Lower leg skin (tissue), 4 donors: ENCODE results near the gene OPRM1. TPM values are rescaled to one million over a fixed set of nuclear protein-coding genes. Genes with fewer than 3 reads are reported as not detected.
A peak's percentile ranks its signal among the peaks of the same experiment; 100 is the strongest.

Experiments
- DNase-seq, 2 donors: peaks; one replicate each; pipeline ENCODE4 v3.0.0-alpha.2; 2019; ENCODE audit warnings: low spot score in 2 of 2
- H3K4me3 ChIP-seq: fragments of 200-600 bp; sonication (generic); 2 replicates; pipeline ENCODE4 v1.5.1; 2017; ENCODE audit warnings: mild to moderate bottlenecking, low read depth; ENCODE audit not compliant: poor library complexity, severe bottlenecking
- CTCF ChIP-seq, 3 donors: fragments of 450-650 bp; IDR thresholded peaks; one replicate each; pipeline ENCODE4 v1.5.1; 2016; ENCODE audit warnings: antibody characterized with exemption in 3 of 3, mild to moderate bottlenecking in 3 of 3, moderate library complexity in 2 of 3
- POLR2A ChIP-seq, 2 donors: fragments of 450-650 bp; IDR thresholded peaks; one replicate each; pipeline ENCODE4 v1.6.1; 2016 to 2017; ENCODE audit warnings: antibody characterized with exemption in 2 of 2, mild to moderate bottlenecking in 1 of 2, moderate library complexity in 1 of 2
- WGBS, 2 donors: methylation state at CpG; one replicate each; pipeline ENCODE4 v1.1.5; 2018; 5-methylcytosine and 5-hydroxymethylcytosine counted together
- intact Hi-C: fragments of 100-400 bp; cut with DNase I; formaldehyde crosslinking; loops from one replicate; pipeline ENCODE4 v1.15.0; 2023; ENCODE audit warnings: low total_unique reads
- total RNA-seq, 4 donors: library from RNA; depleted of rRNA; stranded (reverse); fragments of >200 nt; gene quantifications; one replicate each; pipeline ENCODE4 v1.1.0, GENCODE V29; 2016

OPRM1 gene
- total RNA-seq, 4 donors from 2014 or later, result not detected

GRCh38 chr6:154154389-154154967 lies 115.4 kb downstream of the OPRM1 start:
- WGBS, 2 donors, result 28 to 30% methylated on average over 6 of the region's 6 CpGs
- DNase-seq, result peak in 1 of 2 donors; percentile 62
- intact Hi-C loops, result loop anchor here (10.0 kb wide), 1 partner anchor 120 kb away; no protein-coding TSS in a partner anchor
- no peak overlapping the region for H3K4me3 ChIP-seq
- TF ChIP-seq POLR2A (IDR thresholded peaks at IDR 0.05), result no peak
- TF ChIP-seq CTCF (IDR thresholded peaks at IDR 0.05), result no peak

GRCh38 chr6:154156135-154156896 lies 117.3 kb downstream of the OPRM1 start:
- intact Hi-C loops, result loop anchor here (10.0 kb wide), 1 partner anchor 118 kb away; no protein-coding TSS in a partner anchor
- no peak overlapping the region for H3K4me3 ChIP-seq
- WGBS, 2 donors, result 68 to 69% methylated on average over 11 of the region's 11 CpGs
- no peak for DNase-seq
- no peak for TF ChIP-seq CTCF (IDR thresholded peaks at IDR 0.05)
- TF ChIP-seq POLR2A (IDR thresholded peaks at IDR 0.05), result no peak

- TF ChIP-seq CTCF (IDR thresholded peaks at IDR 0.05) (no peak), POLR2A (IDR thresholded peaks at IDR 0.05) (no peak)
- WGBS, 2 donors, result 61 to 68% methylated on average over 4 of the region's 4 CpGs
- intact Hi-C loops, result loop anchor here (10.0 kb wide), 1 partner anchor 118 kb away; no protein-coding TSS in a partner anchor
- no peak for DNase-seq
- no peak overlapping the region for H3K4me3 ChIP-seq
Observed at GRCh38 chr6:154157082-154157481, 118.0 kb downstream of the OPRM1 start.

- DNase-seq, result no peak
- H3K4me3 ChIP-seq, result no peak overlapping the region
- intact Hi-C loops, result loop anchor here (10.0 kb wide), 1 partner anchor 117 kb away; no protein-coding TSS in a partner anchor
- TF ChIP-seq POLR2A (IDR thresholded peaks at IDR 0.05) (no peak), CTCF (IDR thresholded peaks at IDR 0.05) (no peak)
Observed at GRCh38 chr6:154157706-154158105, 118.7 kb downstream of the OPRM1 start.

GRCh38 chr6:154159126-154159525 lies 120.1 kb downstream of the OPRM1 start:
- 81 to 86% methylated on average over 2 of the region's 2 CpGs for WGBS, 2 donors
- no peak overlapping the region for H3K4me3 ChIP-seq
- no peak for DNase-seq
- intact Hi-C loops, result loop anchor here (10.0 kb wide), 1 partner anchor 116 kb away; no protein-coding TSS in a partner anchor
- no peak for TF ChIP-seq POLR2A (IDR thresholded peaks at IDR 0.05)

GRCh38 chr6:154161689-154162088 lies 122.6 kb downstream of the OPRM1 start:
- intact Hi-C loops, result no loop called here
- no peak overlapping the region for H3K4me3 ChIP-seq
- 76 to 83% methylated on average over 3 of the region's 3 CpGs for WGBS, 2 donors
- TF ChIP-seq POLR2A (IDR thresholded peaks at IDR 0.05) (no peak), CTCF (IDR thresholded peaks at IDR 0.05) (no peak)
- DNase-seq, result no peak
